GM21529 (cell line): ENCODE measurements around the gene TSTD1.
"Not testable (repeated sequence)": the region's sequence is repeated elsewhere in the genome, so short reads cannot be mapped to it uniquely, and the experiment has no call there.

Experiments used
- ATAC-seq: cut with Tn5 transposase; IDR thresholded peaks from one replicate; pipeline ENCODE4 v1.9.1; 2021; ENCODE audit not compliant: unreplicated experiment

TSTD1 gene

DNA sequence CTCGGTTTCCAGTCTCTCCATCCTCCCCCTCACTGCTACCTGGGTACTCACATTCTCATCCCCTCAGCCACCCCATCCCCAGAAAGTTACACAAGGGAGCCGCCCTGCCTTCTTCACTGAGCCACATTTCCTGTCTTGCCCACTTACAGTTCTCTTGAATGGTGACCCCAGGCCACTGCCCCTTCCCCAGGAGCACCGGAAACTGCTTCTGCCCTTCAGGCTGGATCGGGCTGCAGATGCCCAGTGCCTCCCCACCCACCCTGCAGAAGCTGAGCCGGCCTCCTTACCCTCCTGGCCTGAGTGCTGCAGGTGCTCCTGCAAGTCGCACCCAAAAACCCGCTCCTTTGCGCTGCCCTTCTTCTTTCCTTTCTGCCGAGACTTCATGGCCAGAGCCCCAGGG is 30.5 kb upstream of the TSTD1 start:
- peak; percentile 0 for ATAC-seq

DNA sequence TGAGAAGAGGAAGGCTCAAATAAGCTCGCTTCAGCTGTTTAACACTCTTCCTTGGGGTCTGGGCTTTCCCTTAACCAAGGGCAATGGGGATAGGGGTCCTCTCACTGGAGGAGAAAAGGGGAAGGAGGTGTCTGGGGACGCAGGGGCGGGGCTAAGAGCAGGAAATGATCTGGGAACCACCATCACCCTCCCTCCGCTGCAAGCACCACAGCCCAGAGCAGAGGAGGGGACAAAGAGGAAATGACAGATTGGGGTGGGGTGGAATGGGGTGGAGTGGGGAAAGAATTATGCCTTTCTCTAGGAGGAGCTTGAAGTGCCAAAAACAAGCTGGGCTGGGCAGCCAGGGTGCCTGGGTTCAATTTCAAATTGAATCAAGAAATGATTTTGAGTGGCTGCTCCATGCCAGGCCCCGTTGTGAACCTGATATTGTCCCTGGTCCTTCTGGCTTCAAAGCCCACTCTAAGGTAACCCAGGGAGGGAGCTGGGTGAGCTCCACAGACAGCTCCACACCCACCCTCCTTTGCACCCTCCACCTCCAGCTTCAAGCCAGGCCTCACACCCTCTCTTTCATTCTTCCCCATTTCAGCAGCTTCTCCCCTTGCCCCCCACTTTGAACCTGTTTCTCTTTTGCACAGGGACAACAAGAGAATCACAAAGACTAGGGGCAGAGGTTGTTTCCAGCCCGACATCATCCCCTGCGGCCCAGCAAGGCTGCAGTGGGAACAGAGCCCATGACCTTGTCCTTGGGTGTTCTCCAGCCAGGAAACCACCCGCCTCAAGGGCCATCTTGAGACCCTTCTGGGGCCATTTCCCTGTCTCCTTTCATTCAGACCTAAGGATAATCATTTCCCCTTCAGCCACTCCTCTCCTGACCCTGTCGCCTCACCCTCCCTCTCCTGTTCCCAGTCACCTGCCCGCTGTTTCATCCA is 29.8 kb upstream of the TSTD1 start:
- peak; percentile 65 for ATAC-seq

DNA sequence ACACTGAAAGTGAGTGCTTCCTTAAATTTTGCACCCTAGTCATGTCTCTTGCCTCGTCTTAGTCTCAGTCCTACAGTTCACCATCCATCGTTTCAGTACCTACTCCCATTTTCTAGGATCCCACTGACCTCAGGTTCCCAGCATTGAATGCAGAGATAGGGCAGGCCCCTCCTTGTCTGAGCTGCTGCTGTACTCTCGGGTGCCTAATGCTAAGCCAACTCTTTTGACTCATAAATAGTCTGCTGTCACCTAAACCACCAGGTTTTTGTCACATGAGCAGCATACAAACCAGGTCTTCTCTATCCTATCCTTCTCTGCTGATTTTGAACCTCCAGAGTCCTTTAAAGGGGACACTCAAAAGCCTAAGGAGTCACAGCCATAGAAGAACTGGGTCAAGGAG is 27.9 kb upstream of the TSTD1 start:
- no peak for ATAC-seq

- ATAC-seq, result not testable (repeated sequence)
These were observed 26.9 kb upstream of the TSTD1 start for GRCh38 chr1:161065681-161066080.

- ATAC-seq, result not testable (repeated sequence)
These were observed 25.2 kb upstream of the TSTD1 start for GRCh38 chr1:161063936-161064335.

GRCh38 chr1:161061419-161061818 is 22.7 kb upstream of the TSTD1 start:
- no peak for ATAC-seq

DNA sequence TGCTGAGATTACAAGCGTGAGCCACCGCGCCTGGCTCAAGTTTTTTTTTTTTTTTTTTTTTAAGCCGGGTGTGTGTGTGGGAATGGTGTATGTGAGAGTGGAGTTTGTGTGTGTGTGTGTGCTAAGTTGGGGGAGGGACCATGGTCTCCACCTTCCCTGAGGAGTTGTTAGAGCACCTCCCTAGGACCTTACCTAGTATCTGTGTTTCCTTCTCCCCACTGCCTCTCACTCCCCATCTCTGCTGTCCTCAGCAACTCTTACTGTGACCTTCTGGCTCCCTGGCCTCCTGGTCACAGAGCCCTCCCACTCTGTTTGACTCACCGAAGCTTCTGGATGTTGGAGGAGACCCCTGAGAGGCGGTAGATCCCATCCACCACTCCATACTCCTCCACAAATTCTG is 20.5 kb upstream of the TSTD1 start:
- ATAC-seq, result no peak

- no peak for ATAC-seq
These were observed 16.0 kb upstream of the TSTD1 start for GRCh38 chr1:161054805-161055204.

- ATAC-seq, result no peak
These were observed 15.5 kb upstream of the TSTD1 start for GRCh38 chr1:161054232-161054631.

GRCh38 chr1:161052899-161053298 is 14.1 kb upstream of the TSTD1 start:
- ATAC-seq, result no peak

DNA sequence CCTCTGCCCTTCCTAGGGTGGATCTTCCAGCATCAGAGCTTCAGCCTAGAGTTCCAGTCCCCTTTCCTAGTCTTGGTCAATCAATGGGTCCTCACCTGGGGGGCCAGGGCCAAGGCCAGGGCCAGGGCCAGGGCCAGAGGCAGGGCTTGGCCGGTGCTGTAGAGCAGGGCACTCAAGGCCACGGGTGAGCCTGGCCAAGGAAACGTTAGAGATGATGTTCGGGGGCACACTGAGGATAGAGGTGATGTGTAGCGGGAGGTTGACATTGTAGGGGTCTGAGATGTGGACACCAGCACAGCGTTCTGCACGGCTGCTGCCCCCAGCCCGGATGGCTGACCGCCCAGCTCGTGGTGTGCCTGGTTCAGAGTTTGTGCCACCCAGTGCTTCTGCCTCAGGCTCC is 12.5 kb upstream of the TSTD1 start:
- no peak for ATAC-seq

DNA sequence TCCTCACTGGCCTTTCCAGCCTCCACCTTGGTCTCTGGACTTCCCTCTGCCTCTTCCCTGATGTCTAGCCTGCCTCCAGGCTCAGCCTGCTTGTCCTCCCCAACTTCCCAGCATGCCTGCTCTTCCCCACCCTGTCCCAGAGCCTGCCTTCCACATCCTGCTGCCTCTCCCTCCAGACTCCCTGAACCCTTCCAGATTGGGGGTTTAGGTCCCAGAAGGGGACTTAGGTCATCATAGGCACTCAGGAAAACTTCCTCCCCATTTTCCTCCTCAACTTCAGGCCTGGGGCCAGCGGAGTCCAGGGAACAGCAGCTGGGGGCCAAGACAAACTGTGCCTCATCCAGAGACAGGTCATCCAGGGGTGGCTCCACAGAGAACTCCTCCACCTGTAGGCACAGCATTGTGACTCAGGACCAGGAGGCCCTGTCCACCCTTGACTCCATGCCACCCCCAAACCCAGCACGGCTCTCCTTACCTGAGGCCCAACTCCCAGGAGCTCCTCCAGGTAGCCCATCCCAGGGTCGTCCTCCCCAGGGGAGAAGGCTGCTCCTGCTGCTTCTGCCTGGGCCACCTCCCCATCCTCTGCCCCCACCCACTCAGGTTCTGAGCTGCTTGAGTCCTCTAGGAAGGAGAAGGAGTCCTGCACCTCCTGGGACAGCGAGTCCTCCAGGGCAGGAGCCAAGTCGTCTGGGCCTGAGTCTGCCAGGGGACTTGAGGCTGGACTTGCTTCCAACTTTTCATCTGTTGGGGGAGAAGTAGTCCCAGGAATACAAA is 10.4 kb upstream of the TSTD1 start:
- ATAC-seq, result no peak

DNA sequence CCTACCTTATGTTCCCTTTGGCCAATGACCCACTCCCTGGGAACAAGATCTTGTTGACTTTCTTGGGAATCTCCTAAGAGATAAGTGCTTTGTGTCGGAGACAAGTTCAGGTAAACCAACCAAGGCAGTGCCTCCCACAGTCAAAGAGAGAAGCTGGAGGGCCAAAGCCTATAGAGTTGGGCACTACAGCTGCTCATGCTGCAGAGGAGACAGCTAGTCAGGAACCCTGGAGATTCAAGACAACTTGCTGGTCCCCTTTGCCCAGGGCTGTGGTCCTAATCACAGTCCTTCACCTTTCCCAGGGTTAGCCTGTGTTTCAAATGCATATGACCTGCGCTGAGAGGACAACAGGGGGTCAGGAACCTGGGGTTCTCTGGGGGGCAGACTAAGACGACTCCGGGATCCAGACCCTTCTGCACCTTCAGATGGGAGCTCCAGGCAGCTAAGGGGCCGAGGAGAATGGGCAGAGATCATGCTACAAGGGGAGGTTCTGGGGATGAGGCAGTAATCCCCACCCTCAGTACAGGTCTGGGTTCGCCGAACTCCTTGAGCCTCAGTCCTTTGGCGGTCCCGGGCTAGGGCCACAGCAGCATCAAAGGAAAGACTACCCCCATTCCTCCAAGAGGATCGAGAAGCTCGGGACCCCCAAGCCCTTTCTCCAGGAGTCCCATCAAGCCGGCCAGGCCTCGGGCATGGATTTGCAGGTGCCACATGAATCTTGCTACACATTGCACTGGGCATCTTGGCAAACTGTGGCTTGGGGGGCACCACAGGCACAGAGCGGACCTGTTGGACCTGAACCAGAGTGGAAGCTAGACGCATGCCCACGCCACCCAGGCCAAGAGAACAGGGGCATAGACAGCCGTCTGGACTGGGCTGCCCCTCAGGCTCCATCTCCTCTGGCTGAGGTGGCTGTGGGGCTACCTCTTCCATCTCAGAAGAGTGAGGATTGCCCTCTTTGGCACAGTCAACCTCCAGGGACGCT is 9.0 kb upstream of the TSTD1 start:
- ATAC-seq, result no peak

GRCh38 chr1:161046605-161047228 is 8.0 kb upstream of the TSTD1 start:
- peak; percentile 46 for ATAC-seq

DNA sequence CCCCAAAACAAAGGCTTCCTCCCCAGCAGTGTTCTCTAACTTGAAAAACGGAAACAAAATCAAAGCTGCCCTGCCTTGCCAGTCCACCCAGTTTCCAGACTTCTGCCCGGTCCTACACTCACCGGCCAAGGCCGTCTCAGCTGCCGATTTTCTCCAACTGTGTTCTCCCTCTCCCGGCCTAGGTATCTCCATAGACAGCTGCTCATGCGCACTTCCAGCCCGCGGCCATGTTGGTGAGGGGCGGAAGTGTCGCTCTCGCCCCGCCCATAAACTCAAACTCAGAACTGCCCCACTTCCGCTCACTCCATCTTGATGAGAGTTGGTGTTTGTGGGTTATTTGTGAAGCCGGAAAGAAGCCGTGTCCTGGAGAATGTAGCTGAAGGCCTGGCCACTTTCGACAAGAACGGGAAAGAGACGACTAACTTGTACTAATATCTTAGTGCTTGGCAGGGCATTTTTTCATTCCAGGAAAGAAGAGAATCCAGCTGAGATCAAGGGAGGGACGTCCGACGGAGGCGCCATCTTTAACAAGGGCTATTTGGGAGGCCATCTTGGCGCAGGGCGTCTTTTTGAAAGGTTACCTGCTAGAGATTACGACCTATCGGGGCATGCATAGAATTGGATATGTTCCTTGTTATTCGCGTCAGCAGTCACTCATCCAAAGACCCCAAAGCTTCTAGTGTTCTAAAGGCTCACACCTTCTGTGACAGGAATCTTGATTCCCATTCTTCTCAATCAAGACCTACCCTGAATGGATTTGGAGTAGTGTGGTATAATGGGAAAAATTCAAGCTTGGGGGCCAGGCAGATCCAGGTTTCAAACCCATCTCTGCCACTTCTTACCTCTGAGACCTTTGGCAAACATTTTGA is 7.2 kb upstream of the TSTD1 start, which contains the start of gene USF1:
Gene USF1, minus strand, starts transcription at position 242 of the 869 bp plus-strand sequence. CDS start 2,702 bp downstream, outside the sequence.
- ATAC-seq, result peak; percentile 66

GRCh38 chr1:161044908-161045735 is 6.4 kb upstream of the TSTD1 start:
- ATAC-seq, result peak; percentile 37

- no peak for ATAC-seq
These were observed 5.8 kb upstream of the TSTD1 start for GRCh38 chr1:161044535-161044907.

DNA sequence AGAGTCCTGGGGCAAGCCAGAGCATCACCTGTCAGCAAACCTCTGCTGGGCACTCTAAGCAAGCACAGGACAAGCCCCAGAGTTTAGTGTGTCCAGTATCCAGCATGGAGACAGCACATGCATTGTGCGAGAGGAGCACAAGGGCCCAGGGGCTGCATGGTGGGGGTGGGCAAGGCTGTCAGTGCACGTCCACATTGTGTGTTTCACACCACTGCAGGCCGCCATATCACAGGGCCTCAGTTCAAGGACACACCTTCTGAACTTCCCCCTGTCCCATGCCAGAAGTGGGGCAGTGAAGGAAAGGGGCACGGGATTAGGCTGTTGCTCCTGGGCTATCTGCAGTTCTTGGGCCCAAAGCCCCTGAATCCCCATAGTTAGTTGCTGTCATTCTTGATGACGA is 782 bp upstream of the TSTD1 start:
- ATAC-seq, result no peak

DNA sequence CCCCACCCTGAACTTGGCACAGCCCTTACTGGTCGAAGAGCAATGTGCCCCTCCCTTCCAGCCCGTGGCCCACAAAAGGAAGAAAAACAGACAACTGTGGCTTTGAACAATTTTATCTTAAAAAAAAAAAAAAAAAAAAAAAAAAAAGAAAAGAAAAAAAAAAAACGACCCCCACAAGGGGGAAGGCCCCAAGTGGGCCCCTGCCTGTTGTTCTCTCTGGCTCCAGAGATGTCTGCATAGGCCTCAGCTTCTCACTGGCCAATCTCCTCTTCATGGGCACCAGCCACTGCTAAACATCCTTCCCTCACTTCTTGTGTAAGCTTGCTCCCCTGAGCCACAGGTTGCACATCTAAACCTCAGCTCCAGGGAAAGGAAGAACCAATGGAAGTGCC is 386 bp upstream of the TSTD1 start:
- no peak for ATAC-seq
